Activated CD4-positive, alpha-beta T cell treated with anti-CD3 and anti-CD28 coated beads, Interleukin-2, amount 50 U/mL, for 48 hours (primary cell): ENCODE results near the gene ANP32E.
"Not testable (repeated sequence)": the region's sequence is repeated elsewhere in the genome, so short reads cannot be mapped to it uniquely, and the experiment has no call there.

Experiments
- DNase-seq, 2 experiments: peaks; one replicate each; pipeline ENCODE4 v3.0.0-alpha.2; 2020

The ANP32E gene

DNA sequence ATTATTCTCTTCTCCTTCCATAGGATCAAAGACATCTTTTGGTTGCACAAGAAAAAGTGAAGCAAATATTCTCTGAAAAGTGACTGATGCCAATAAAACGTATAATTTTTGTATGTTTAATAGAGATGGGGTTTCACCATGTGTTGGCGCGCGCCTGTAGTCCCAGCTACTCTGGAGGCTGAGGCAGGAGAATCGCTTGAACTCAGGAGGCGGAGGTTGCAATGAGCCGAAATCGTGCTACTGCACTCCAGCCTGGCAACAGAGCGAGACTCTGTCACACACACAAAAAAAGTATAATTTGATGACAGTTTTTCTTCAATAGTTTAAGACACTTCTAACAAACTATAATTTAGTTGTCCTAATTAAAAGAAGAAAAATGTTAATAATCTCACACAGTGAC, 23.8 kb downstream of the ANP32E start:
- no peak for DNase-seq

DNA sequence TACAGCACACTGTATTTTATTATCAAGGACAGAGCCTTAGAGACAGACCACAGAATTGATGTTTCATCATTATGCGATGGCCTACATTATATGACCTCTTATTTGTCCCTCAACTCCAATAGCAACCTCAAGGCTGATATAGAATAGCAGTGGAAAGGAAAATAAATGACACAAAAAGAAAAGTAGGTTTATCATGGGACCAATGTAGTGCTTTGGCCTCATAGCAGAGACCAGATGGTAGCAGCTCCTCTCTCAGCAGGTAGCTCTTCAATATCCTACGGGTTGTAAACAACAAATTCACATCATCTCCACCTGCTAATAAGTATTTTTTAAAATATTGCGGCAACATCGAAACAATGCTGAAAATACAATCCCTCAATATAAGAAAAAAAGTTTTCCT, 25.2 kb downstream of the ANP32E start:
- DNase-seq = no peak

GRCh38 chr1:150210091-150210490, 25.8 kb downstream of the ANP32E start:
- no peak for DNase-seq

DNA sequence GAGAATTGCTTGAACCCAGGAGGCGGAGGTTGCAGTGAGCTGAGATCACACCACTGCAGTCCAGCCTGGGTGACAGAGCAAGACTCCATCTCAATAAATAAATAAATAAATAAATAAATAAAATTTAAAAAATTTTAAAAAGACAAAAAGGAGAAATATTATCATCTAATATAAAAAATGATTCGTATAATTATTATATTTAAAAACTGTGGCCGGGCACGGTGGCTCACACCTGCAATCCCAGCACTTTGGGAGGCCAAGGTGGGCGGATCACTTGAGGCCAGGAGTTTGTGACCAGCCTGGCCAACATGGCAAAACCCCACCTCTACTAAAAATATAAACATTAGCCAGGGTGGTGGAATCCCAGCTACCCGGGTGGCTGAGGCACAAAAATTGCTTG, 27.5 kb downstream of the ANP32E start:
- DNase-seq = not testable (repeated sequence)

DNA sequence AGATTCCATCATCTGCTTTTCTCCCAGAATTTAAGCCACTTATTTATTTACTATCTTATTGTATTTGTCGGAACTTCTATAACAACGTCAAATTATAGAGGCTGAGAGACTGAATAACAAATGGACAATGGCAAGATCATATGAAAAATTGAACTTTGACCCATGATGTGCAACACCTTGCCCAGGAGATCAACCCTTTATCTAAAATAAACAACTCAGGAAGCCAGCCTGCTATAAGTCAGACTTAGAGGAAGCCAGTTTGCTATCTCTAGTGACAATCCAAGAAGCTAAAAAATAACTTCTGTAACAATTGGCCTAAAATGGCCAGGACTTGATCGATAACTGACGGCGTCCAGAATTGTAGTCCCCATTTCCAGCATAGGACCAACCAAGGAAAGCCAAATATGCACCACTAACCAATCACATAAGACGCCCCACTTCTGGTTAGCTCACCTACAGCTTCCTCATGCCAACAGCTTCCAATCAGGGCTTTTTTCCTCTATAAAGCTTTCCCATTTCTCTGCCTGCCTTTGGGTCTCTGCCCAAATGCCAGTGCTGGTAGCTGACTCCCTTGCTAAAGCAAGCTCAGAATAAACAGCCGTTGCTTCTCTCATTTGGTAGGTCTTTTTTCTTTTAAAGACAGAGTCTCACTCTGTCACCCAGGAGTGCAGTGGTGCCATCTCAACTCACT, 28.5 kb downstream of the ANP32E start:
- DNase-seq = no peak

DNA sequence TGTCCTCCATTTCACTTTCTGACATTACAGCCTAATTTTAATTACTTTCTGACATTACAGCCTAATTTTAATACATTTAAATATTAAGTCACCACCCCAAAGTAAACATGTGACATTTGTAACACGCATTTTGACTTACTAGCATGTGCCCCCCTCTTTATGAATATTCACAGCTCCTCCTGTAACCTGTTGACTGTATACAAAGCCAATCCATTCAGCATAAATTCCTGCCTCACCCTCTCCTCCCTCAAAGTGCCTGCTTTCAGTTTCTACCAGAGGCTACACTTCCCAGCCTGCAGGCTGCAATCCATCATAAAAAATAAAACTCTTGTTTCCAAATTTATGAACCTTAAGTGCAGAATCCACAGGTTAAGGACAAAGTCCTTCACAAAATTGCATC, 39.5 kb downstream of the ANP32E start:
- no peak for DNase-seq

GRCh38 chr1:150194381-150195031, 41.4 kb downstream of the ANP32E start:
- DNase-seq = no peak

GRCh38 chr1:150192012-150192411, 43.9 kb downstream of the ANP32E start:
- DNase-seq = no peak

DNA sequence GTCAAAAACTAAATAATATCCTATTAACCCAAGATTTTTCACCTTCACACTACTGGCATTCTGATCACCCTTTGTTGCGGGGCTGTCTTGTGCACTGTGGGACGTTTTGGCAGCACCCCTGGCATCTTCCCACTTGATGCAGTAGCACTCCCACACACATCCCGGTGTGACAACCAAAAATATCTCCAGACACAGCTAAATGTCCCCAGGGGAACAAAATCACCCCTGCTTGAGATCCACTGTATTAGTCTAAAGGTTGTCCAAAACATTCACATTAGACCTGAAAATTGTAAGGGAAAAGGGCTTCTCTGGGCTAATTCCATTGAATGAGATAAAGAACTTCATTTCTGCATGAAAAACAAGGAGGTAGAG, 48.4 kb downstream of the ANP32E start:
- DNase-seq = no peak

GRCh38 chr1:150186789-150187559, 48.9 kb downstream of the ANP32E start:
- peak in 1 of 2 experiments; percentile 15 for DNase-seq

DNA sequence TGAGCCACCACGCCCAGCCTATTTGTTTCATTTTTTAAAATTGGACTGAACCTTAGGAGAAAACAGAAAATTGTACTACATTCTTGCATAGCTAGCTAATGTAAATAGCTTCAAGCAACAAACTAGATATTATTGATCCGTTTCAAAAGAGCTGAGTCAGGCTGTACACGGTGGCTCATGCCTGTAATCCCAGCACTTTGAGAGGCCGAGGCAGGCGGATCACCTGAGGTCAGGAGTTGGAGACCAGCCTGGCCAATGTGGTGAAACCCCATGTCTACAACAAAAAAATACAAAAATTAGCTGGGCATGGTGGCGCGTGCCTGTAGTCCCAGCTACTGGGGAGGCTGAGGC, 49.5 kb downstream of the ANP32E start:
- not testable (repeated sequence) for DNase-seq

- DNase-seq = no peak
These were observed 50.4 kb downstream of the ANP32E start for GRCh38 chr1:150185481-150185880.

GRCh38 chr1:150183061-150183460, 52.9 kb downstream of the ANP32E start:
- DNase-seq = no peak

DNA sequence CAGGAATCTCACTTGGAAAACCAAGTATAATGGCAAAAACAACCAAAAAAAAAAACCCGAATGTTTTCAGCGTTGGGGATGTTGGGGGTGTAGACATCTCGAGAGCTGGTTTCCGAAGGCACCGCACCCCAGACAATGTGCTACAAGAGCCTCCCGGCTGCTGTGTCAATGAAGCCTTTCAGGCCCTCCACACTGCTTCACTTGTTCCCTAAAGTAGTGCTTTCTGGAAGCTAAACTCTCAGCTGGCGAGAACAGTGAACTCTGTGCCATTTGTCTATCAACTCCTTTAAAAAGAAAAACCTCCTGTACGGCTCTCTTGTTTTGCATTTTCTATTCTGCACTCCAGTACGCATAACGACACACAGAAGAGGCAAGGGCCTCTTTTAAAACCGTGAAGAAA, 53.7 kb downstream of the ANP32E start:
- DNase-seq = no peak

DNA sequence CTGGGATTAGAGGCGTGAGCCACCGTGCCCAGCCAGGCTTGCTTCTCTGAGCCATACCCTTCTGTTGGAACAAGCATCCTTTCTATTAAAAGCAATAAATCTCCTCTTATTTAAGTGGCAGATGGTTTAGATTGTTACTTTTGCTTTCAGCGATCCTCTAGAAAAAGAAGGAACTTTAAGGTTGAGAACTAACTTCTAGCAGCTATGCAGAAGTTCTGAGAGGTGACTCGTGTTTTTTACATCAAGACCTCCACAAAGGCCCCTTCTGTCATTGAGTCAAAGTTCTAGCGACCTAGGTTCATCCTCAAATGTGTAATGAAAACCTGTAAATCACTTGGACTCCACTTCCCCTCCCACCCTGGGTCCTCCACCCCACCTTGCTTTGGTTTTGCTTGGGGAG, 55.4 kb downstream of the ANP32E start:
- no peak for DNase-seq

GRCh38 chr1:150179867-150180266, 56.0 kb downstream of the ANP32E start:
- no peak for DNase-seq

GRCh38 chr1:150178548-150178947, 57.4 kb downstream of the ANP32E start:
- DNase-seq = no peak

GRCh38 chr1:150176593-150176992, 59.3 kb downstream of the ANP32E start:
- DNase-seq = no peak

- DNase-seq = no peak
These were observed 62.7 kb downstream of the ANP32E start for GRCh38 chr1:150173141-150173585.

- no peak for DNase-seq
These were observed 64.1 kb downstream of the ANP32E start for GRCh38 chr1:150171801-150172200.

- peak; percentile 58 to 71 for DNase-seq
These were observed 66.8 kb downstream of the ANP32E start for GRCh38 chr1:150168960-150169601.
